ENCODE results near the gene RUSF1. TPM values are rescaled to one million over a fixed set of nuclear protein-coding genes. Genes with fewer than 3 reads are reported as not detected.
"Not testable (repeated sequence)": the region's sequence is repeated elsewhere in the genome, so short reads cannot be mapped to it uniquely, and the experiment has no call there.

The RUSF1 gene
- total RNA-seq, 1 donor from 2014 or later, result 62.3 TPM

GRCh38 chr16:31517800-31518402 is 9.7 kb upstream of the RUSF1 start:
- no peak for DNase-seq (ENCODE audit: low read depth)

DNA sequence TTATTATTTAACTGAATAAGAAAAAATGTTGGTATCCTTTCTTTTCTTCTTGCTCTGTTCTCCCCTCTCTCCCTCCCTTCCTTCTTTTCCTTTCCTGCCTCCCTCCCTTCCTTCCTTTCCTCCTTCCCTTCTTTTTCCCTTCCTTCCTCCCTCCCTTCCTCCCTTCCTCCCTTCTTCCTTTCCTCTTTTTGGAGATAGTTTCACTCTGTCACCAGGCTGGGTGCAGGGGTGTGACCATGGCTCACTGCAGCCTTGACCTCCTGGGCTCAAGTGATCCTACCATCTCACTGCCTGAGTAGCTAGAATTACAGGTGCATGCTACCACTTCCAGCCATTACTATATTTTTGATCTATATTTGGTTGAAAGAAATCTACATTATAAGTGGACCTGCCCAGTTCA is 5.7 kb upstream of the RUSF1 start:
- DNase-seq (ENCODE audit: low read depth), result no peak

DNA sequence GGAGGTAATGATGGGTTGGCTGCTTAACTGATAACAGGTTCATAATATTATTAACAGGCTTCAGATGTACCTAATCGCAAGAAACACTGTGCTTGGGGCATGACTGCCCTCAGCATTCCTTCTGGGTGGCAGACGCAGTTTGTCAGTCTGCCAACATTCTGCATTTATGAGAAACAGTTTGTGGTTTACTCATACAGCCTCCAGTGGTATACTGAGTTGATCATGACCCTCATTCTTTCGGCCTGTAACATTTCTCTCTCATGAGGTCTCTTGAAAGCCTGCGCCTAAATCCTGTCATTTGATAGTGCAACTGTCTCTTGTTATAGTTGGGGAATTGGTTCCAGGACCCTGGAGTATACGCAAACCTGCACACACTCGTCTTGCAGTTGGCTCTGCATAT is 4.9 kb upstream of the RUSF1 start:
- peak; percentile 66 for DNase-seq (ENCODE audit: low read depth)

GRCh38 chr16:31508706-31509195 is 560 bp upstream of the RUSF1 start:
- DNase-seq (ENCODE audit: low read depth), result peak; percentile 28

GRCh38 chr16:31507617-31507928 is 618 bp downstream of the RUSF1 start:
- no peak for DNase-seq (ENCODE audit: low read depth)

DNA sequence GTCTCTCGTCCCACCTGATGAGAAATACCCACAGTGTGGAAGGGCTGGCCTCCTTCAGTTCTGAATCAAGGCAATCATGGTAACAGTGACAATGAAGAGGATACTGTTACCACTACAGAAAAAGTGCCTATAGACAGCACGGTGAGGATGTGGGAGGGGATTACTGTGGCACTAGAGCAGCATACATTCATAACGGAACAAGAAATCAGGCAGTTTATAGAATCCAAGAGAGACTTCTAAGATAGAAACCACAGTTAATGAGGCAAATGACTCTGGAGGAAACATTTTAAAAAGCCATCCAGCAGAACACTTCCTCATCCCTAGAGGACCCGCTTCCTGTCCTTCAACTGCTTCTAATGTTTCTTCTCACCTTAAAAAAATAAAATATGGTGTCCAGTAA is 2.7 kb downstream of the RUSF1 start:
- DNase-seq (ENCODE audit: low read depth), result no peak

DNA sequence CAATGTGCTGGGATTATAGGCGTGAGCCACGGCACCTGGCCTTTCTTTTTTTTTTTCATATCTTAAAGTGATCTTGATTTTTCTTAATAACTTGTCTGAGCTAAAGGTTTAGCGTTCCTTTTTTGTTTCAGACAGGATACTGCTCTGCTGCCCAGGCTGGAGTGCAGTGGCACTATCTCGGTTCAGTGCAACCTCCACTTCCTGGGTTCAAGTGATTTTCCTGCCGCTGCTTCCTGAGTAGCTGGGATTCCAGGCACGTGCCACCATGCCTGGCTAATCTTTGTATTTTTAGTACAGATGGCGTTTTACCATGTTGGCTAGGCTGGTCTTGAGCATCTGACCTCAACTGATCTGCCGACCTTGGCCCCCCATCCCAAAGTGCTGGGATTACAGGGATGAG is 4.0 kb downstream of the RUSF1 start:
- no peak for DNase-seq (ENCODE audit: low read depth)

GRCh38 chr16:31503555-31503954 is 4.6 kb downstream of the RUSF1 start:
- not testable (repeated sequence) for DNase-seq (ENCODE audit: low read depth)

- peak; percentile 51 for DNase-seq (ENCODE audit: low read depth)
Observed at GRCh38 chr16:31502981-31503380, 5.2 kb downstream of the RUSF1 start.

- no peak for DNase-seq (ENCODE audit: low read depth)
Observed at GRCh38 chr16:31501966-31502348, 6.2 kb downstream of the RUSF1 start.

- DNase-seq (ENCODE audit: low read depth), result no peak
Observed at GRCh38 chr16:31501226-31501965, 6.8 kb downstream of the RUSF1 start.

DNA sequence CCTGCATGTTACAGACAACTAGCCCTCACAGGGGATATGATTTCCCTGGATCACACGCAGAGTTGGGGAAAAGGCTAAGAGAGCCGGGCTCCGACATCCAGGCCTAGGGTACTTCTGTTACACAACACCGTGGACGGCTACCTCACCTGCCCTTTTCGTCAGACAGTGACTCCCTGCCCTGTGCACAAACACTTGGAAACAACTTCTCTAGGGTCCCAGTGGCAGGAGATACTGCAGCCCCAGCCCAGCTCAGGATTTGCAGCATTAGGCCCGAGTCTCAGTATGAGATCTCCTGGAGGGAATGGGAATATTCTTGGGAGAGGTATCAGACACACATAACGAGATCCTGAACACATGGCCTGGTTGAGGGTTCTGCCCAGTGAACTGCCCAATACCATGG is 8.3 kb downstream of the RUSF1 start:
- DNase-seq (ENCODE audit: low read depth), result no peak

- DNase-seq (ENCODE audit: low read depth), result no peak
Observed at GRCh38 chr16:31498493-31498892, 9.7 kb downstream of the RUSF1 start.

DNA sequence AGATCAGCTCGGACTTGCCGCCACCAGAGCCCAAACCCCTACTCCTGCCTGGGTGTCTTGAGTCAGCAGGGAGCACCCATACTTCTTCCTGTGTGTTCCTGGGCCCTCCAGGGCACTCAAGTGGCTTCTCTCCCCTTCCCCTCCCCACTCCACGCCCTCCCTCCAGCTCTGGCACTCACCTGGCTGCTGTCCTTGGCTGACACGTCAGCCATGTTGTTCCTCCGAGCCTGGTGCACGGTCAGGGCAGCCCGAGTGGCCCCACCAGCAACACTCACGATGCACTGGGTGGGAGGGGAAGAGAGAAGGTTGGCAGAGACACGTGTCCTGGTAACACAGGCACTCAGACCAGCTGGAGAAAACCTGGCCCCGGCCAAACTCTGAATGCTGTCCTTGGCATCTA is 11.5 kb downstream of the RUSF1 start:
- no peak for DNase-seq (ENCODE audit: low read depth)

- no peak for DNase-seq (ENCODE audit: low read depth)
Observed at GRCh38 chr16:31493506-31494125, 14.6 kb downstream of the RUSF1 start.

GRCh38 chr16:31491778-31492418 is 16.3 kb downstream of the RUSF1 start:
- no peak for DNase-seq (ENCODE audit: low read depth)

DNA sequence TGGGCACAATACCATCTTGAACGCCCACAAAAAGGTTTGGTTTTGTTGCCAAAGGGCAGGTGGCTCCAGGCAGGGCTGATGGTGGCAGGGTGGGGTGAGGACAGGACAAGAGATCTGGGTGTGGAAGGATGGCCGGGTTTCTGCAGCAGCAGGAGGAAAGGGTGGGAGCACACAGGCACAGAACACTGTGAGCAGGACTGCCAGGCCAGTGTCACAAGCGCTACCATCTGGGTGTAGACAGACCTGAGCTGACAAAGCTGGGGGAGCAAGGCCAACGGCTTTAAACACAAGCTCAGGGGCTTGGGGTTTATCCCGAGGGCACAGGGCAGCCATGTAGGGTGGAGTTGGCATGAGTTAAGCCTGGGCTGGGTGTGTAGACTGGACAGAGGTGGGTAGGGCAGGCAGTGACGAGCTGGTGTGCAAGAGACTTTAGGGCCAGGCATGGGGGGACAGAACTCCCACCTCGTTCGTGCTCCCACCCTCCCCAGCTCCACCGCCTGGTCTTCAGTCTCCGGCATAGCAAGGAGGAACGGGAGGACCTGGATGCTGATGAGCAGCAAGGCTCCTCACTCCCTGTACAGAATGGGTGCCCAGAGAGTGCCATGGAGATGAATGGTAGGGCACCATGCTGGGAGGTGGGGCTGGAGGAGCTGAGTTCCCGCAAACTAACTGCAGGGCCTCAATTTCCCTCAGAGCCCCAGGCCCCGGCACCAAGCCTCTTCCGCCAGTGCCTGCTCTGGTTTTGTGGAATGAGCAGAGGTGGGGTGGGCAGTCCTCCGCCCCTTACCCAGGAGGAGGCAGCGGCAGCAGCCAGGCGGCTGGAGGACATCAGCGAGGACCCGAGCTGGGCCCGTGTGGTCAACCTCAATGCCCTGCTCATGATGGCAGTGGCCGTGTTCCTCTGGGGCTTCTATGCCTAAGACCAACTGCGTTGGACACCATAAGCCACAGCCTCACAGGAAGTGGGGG is 18.3 kb downstream of the RUSF1 start:
- no peak for DNase-seq (ENCODE audit: low read depth)

- DNase-seq (ENCODE audit: low read depth), result no peak
Observed at GRCh38 chr16:31489298-31489564, 19.0 kb downstream of the RUSF1 start.

GRCh38 chr16:31488468-31489297 is 19.5 kb downstream of the RUSF1 start:
- DNase-seq (ENCODE audit: low read depth), result no peak

DNA sequence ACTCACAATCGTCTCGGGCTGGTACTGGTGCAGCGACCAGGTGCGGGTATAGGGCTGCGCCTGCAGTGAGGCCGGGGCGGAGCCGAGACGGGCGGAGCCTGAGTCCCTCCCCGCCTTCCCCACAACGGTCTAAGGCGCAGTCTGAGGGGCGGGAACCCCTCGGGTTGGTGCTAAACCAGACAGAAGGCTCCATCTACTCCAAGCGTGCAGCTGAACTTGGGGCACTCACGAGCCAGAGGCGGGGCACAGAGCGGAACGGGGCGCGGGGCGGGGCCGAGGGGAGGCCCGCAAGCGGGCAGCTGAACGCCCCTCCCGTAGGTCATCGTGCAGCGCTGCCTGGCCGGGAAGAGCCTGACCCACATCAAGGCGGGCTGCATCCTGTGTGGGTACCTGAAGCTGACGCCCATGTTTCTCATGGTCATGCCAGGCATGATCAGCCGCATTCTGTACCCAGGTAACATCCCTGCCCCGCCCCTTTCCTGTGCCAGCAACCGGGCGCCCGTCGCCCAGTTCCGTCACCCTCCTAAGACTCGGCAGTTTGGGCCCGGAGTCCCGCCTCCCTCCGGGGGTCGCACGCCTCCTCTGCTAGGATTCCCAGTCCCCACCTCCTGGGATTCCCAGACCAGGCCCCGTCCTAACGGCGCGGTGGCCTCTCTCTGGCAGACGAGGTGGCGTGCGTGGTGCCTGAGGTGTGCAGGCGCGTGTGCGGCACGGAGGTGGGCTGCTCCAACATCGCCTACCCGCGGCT is 20.3 kb downstream of the RUSF1 start:
- DNase-seq (ENCODE audit: low read depth), result no peak

All from renal cortical epithelial cell (primary cell).